ENCODE measurements around the gene HOXA13. TPM values are rescaled to one million over a fixed set of nuclear protein-coding genes. Genes with fewer than 3 reads are reported as not detected.

HOXA13 gene
- 10 to 100 TPM; 28.0 to 54.3 (median 42.2) TPM for total RNA-seq
- long read RNA-seq, donor 1, full-length matches to known transcripts, result 49 of 67 reads
- long read RNA-seq, donor 1, partial matches to known transcripts, result 0 of 67 reads
- long read RNA-seq, donor 1, other reads (novel, unspliced or antisense), result 18 of 67 reads
- long read RNA-seq, donor 2, full-length matches to known transcripts, result 2 of 5 reads
- long read RNA-seq, donor 2, partial matches to known transcripts, result 0 of 5 reads
- long read RNA-seq, donor 2, other reads (novel, unspliced or antisense), result 3 of 5 reads

- ATAC-seq, result peak; percentile 75
- Histone ChIP-seq H3K36me3 (ENCODE audit: low read depth) (no peaks in the 10 kb centered on the region), H3K9me3 (no peaks in the 10 kb centered on the region), H3K4me1 (ENCODE audit: low read depth) (peaks cover 6% of the 10 kb centered on the region), H3K4me3 (peak within 1 kb of the TSS; percentile 68)
- intact Hi-C loops (cut with DNase I, micrococcal nuclease), result loop anchor here in 1 of 2 donors (10.0 kb wide), 2 partner anchors 725 to 825 kb away; no protein-coding TSS in a partner anchor
- TF ChIP-seq, protein P1, sequence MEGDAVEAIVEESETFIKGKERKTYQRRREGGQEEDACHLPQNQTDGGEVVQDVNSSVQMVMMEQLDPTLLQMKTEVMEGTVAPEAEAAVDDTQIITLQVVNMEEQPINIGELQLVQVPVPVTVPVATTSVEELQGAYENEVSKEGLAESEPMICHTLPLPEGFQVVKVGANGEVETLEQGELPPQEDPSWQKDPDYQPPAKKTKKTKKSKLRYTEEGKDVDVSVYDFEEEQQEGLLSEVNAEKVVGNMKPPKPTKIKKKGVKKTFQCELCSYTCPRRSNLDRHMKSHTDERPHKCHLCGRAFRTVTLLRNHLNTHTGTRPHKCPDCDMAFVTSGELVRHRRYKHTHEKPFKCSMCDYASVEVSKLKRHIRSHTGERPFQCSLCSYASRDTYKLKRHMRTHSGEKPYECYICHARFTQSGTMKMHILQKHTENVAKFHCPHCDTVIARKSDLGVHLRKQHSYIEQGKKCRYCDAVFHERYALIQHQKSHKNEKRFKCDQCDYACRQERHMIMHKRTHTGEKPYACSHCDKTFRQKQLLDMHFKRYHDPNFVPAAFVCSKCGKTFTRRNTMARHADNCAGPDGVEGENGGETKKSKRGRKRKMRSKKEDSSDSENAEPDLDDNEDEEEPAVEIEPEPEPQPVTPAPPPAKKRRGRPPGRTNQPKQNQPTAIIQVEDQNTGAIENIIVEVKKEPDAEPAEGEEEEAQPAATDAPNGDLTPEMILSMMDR (IDR thresholded peaks at IDR 0.05), result no peak
- peak; percentile 86 to 93 (median 89) for DNase-seq
Observed at GRCh38 chr7:27199849-27200760, at the start of gene HOXA13. Gene HOXA13 (minus strand): TSS chr7:27200091. CDS start chr7:27200077, 14 bp downstream.

GRCh38 chr7:27248911-27249723, 49.2 kb upstream of the HOXA13 start:
- H3K36me3 ChIP-seq (ENCODE audit: low read depth), result no peaks in the 10 kb centered on the region
- TF ChIP-seq, protein P1 (IDR thresholded peaks at IDR 0.05), result no peak
- ATAC-seq, result no peak
- no peaks in the 10 kb centered on the region for H3K9me3 ChIP-seq
- H3K4me3 ChIP-seq, result no peak overlapping the region
- intact Hi-C loops (cut with DNase I, micrococcal nuclease), result no loop called here
- H3K4me1 ChIP-seq (ENCODE audit: low read depth), result peaks cover 25% of the 10 kb centered on the region
- DNase-seq, result no peak

DNA sequence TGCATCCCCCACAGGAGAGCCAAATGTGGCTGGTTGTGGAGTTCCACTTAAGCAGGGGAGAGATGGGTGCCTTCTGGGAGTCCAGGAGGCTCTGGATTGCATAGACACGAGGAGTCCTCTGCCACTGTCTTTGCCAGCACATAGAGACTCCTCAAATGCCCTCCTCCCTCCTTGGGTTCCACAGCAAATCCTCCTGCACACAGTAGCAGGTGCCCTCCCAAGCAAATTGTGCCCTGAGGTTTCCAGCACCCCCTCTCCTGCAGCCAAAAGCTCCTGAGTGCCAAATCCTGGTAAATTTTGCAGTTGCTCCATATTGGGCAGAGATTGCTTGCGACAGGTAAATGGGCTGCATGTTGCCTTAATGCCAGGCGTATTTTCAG, 48.5 kb upstream of the HOXA13 start:
- TF ChIP-seq, protein P1 (IDR thresholded peaks at IDR 0.05), result no peak
- Histone ChIP-seq H3K9me3 (no peaks in the 10 kb centered on the region), H3K36me3 (ENCODE audit: low read depth) (no peaks in the 10 kb centered on the region), H3K4me3 (no peak overlapping the region), H3K4me1 (ENCODE audit: low read depth) (peaks cover 32% of the 10 kb centered on the region)
- ATAC-seq, result no peak
- no peak for DNase-seq
- intact Hi-C loops (cut with DNase I, micrococcal nuclease), result no loop called here

DNA sequence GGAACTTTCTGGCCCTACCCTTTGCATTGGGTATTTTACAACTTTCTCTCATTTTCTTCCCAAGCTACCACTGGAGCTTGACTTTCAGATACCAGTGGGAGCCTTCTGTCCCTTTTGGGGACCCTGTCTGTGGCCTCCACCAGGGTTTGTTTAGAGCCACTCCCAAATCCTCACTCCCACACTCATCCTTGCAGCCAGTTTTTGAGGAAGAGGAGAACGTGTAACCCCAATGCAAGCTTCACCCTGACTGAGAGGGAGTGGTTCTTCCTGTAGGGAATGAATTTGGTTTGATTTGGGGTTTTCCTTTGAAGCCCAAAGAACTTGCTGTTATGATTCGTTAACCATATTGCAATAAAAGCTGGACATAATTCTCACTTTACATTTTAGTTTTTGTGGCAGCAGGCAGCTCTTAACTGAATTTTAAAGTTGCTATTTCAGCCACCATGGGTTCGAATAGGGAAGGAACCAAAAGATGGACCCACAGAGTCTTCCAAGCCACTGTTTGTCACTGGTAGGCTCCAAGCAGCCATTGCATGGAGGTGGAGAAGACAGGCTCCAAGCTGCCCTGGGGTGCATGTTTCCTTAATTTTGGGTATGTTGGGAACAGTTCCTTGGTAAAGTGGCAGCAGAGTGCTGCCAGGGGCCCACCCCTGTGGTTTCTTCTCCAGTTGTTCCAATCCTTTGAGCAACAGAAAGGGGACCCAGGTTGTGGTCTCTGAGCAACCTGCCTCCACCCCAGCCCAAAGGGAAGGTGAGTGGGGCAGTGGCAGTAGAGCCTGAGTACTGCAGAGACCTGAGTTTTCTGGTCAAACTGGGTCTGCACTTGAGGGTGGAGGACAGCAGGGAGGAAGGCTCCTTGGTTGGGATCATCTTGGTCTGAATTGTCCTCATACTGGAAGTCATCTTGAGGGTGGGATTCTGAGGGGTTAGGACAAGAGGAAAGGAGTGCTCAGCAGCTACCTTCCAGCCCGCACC, 47.8 kb upstream of the HOXA13 start:
- intact Hi-C loops (cut with DNase I, micrococcal nuclease), result no loop called here
- ATAC-seq (no peak), DNase-seq (no peak)
- H3K9me3 ChIP-seq, result no peaks in the 10 kb centered on the region
- peaks cover 39% of the 10 kb centered on the region for H3K4me1 ChIP-seq (ENCODE audit: low read depth)
- H3K4me3 ChIP-seq, result no peak overlapping the region
- H3K36me3 ChIP-seq (ENCODE audit: low read depth), result no peaks in the 10 kb centered on the region
- TF ChIP-seq, protein P1 (IDR thresholded peaks at IDR 0.05), result no peak

Measured in mucosa of descending colon (tissue), 3 donors.